PFSK-1 (cell line): ENCODE results near the gene SMAD1.

Experiments used
- POLR2AphosphoS5 ChIP-seq: IDR thresholded peaks from 2 replicates; pipeline ENCODE4 v1.6.1; 2012; ENCODE audit warnings: low read depth, mild to moderate bottlenecking, control low read depth, low read length, moderate library complexity
- REST ChIP-seq, 2 experiments: IDR thresholded peaks; 2 replicates each; pipeline versions ENCODE4 v1.6.1 to v1.8.0; 2011 to 2012; ENCODE audit warnings: low read depth in 2 of 2, low read length in 2 of 2, control low read depth in 1 of 2, inconsistent platforms in 1 of 2, mild to moderate bottlenecking in 1 of 2, moderate library complexity in 1 of 2; ENCODE audit not compliant: insufficient read depth in 1 of 2
- SIN3A ChIP-seq: IDR thresholded peaks from 2 replicates; pipeline ENCODE4 v1.6.1; 2012; ENCODE audit warnings: mild to moderate bottlenecking, low read length, moderate library complexity, borderline replicate concordance; ENCODE audit not compliant: insufficient read depth
- TAF1 ChIP-seq: IDR thresholded peaks from 2 replicates; pipeline ENCODE4 v1.6.1; 2012; ENCODE audit warnings: low read length, control low read depth, borderline replicate concordance; ENCODE audit not compliant: insufficient read depth

- TF ChIP-seq POLR2AphosphoS5, result no peak
- no peak for TF ChIP-seq REST (IDR thresholded peaks at IDR 0.05; ENCODE audit: insufficient read depth in 1 of 2, low read depth in 2 of 2, low read length in 2 of 2)
- TF ChIP-seq SIN3A, result no peak
- no peak for TF ChIP-seq TAF1
Observed at GRCh38 chr4:145535202-145535601, 53.5 kb downstream of the SMAD1 start.
